ENCODE results near the gene AGO4. TPM values are rescaled to one million over a fixed set of nuclear protein-coding genes. Genes with fewer than 3 reads are reported as not detected.
"Not testable (repeated sequence)": the region's sequence is repeated elsewhere in the genome, so short reads cannot be mapped to it uniquely, and the experiment has no call there.

Gene AGO4
- total RNA-seq, 1 experiment from 2014 or later = 5.2 TPM

DNA sequence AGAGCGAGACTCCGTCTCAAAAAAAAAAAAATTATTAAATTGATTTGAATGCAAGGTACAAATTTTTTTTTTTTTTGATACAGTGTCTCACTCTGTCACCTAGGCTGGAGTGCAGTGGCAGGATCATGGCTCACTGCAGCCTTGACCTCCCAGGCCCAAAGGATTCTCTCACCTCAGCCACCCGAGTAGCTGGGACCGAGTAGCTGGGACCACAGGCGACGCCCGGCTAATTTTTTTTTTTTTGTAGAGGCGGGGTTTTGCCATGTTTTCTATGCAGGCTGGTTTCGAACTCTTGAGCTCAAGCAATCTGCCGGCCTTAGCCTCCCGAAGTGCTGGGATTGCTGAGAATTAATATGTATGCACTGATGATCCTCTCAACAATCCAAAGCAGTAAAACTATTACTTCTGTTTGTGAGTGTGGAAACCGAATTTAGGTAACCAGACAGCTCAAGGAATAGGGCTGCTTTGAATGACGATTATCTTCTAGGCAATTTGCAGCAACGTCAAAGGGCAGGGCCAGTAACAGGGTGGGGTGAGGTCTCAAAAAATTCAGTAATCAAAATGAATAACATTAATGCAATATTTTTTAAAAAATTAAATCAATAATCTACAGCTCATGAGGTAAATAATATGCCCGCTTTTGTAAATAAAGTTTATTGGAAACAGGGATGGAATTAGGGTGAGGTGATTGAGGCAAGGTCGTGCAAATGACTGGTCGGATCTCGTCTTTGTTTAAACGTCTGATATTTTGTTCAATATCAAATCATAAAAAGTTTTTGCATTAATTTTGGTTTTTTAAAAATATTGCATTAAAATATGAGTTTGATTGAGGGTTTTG lies 39.2 kb upstream of the AGO4 start:
- CTCF ChIA-PET = interaction anchor here (0.6 to 3.8 kb wide), 9 partner anchors 8 to 1091 kb away, joined by 3 to 20 read pairs (median 3); no protein-coding TSS in a partner anchor
- TF ChIP-seq, protein P1, sequence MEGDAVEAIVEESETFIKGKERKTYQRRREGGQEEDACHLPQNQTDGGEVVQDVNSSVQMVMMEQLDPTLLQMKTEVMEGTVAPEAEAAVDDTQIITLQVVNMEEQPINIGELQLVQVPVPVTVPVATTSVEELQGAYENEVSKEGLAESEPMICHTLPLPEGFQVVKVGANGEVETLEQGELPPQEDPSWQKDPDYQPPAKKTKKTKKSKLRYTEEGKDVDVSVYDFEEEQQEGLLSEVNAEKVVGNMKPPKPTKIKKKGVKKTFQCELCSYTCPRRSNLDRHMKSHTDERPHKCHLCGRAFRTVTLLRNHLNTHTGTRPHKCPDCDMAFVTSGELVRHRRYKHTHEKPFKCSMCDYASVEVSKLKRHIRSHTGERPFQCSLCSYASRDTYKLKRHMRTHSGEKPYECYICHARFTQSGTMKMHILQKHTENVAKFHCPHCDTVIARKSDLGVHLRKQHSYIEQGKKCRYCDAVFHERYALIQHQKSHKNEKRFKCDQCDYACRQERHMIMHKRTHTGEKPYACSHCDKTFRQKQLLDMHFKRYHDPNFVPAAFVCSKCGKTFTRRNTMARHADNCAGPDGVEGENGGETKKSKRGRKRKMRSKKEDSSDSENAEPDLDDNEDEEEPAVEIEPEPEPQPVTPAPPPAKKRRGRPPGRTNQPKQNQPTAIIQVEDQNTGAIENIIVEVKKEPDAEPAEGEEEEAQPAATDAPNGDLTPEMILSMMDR (IDR thresholded peaks at IDR 0.05; ENCODE audit: unreplicated experiment) = no peak
- TSS peak; percentile 57 for BruUV-seq (replicated peaks)

DNA sequence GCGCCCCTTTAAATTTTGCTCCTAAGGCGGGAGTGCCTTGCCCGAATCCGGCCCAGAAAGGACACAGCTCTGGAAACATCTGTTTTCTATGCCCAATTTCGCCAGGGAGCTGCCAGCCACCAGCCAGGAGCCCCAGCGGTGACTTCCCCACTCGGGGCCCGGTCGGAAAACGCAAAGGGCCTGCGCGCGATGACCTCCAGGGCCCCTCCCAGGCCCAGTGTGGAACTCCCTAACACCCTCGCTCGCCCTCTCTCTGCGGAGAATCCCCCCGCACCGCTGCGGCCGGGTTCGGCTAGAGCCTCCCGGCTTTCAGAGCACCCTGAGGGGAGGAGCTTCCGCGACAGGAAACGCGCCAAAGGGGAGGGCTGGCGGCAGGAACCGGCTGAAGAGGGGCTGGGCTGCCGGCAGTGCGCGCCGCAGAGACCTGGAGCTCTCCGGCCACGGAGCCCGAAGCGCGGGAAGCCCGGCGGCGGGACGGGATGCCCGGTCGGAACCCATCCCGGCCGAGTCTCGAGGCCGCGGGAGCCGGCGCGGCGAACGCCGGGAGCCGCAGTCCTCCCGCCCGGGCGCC lies 38.5 kb upstream of the AGO4 start:
- TF ChIP-seq, protein P1 (IDR thresholded peaks at IDR 0.05; ENCODE audit: unreplicated experiment) = no peak
- Mint-ChIP-seq H3K4me3 (ENCODE audit: unreplicated experiment) (peak overlapping the region; percentile 99), H3K27me3 (ENCODE audit: insufficient read depth, unreplicated experiment) (no peaks in the 10 kb centered on the region), H3K4me1 (ENCODE audit: insufficient read depth, unreplicated experiment) (peaks cover 4% of the 10 kb centered on the region), H3K9me3 (ENCODE audit: unreplicated experiment) (no peaks in the 10 kb centered on the region), H3K36me3 (ENCODE audit: insufficient read depth, unreplicated experiment) (peaks cover 7% of the 10 kb centered on the region), H3K27ac (ENCODE audit: low read depth, unreplicated experiment) (peak overlapping the region; percentile 69)
- no TSS peak for BruUV-seq (replicated peaks)
- POLR2A ChIA-PET = interaction anchor here (0.6 to 3.2 kb wide), 28 partner anchors 9 to 878 kb away, joined by 3 to 23 read pairs (median 5); partner anchors contain the start of genes AGO3, KIAA0319L, NCDN and SFPQ
- intact Hi-C loops (cut with micrococcal nuclease) = no loop called here
- DNase-seq (ENCODE audit: unreplicated experiment) = peak; percentile 88
- CTCF ChIA-PET = interaction anchor here (0.6 to 3.8 kb wide), 8 partner anchors 11 to 571 kb away, joined by 3 to 20 read pairs (median 3); no protein-coding TSS in a partner anchor

More for the DNA sequence above, 39.2 kb upstream of the AGO4 start:
- H3K9me3 Mint-ChIP-seq (ENCODE audit: unreplicated experiment) = no peaks in the 10 kb centered on the region
- peaks cover 7% of the 10 kb centered on the region for H3K36me3 Mint-ChIP-seq (ENCODE audit: insufficient read depth, unreplicated experiment)
- peaks cover 8% of the 10 kb centered on the region for H3K4me1 Mint-ChIP-seq (ENCODE audit: insufficient read depth, unreplicated experiment)
- peak; percentile 23 for DNase-seq (ENCODE audit: unreplicated experiment)
- no peaks in the 10 kb centered on the region for H3K27me3 Mint-ChIP-seq (ENCODE audit: insufficient read depth, unreplicated experiment)
- peak overlapping the region; percentile 99 for H3K4me3 Mint-ChIP-seq (ENCODE audit: unreplicated experiment)
- POLR2A ChIA-PET = interaction anchor here (0.6 to 3.2 kb wide), 24 partner anchors 8 to 738 kb away, joined by 3 to 23 read pairs (median 5); partner anchors contain the start of genes AGO3, KIAA0319L and NCDN
- H3K27ac Mint-ChIP-seq (ENCODE audit: low read depth, unreplicated experiment) = peak overlapping the region; percentile 69
- intact Hi-C loops (cut with micrococcal nuclease) = no loop called here

DNA sequence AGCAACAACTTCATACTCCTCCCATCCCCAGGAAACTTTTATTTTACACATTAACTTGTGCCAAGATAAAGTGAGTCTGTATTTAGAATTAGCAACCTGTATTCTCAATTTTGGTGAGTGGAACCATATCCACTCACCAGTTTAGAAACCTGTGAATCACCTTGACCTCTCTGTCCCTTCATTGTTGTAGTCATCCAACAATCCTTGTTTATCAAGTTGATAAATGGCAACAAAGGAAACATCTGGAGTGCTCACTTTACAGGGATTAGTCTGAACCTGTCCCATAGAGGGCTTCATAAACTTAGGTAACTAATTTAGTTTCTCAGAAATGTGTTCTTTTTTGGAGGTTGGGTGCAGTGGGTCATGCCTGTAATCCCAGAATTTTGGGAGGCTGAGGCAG lies 34.1 kb upstream of the AGO4 start:
- Mint-ChIP-seq H3K36me3 (ENCODE audit: insufficient read depth, unreplicated experiment) (peaks cover 7% of the 10 kb centered on the region), H3K9me3 (ENCODE audit: unreplicated experiment) (no peaks in the 10 kb centered on the region), H3K27me3 (ENCODE audit: insufficient read depth, unreplicated experiment) (no peaks in the 10 kb centered on the region), H3K4me1 (ENCODE audit: insufficient read depth, unreplicated experiment) (no peaks in the 10 kb centered on the region), H3K27ac (ENCODE audit: low read depth, unreplicated experiment) (no peak overlapping the region), H3K4me3 (ENCODE audit: unreplicated experiment) (no peak overlapping the region)
- no peak for DNase-seq (ENCODE audit: unreplicated experiment)
- CTCF ChIA-PET = interaction anchor here (0.7 to 2.6 kb wide), 4 partner anchors 29 to 205 kb away, joined by 3 to 11 read pairs (median 6); no protein-coding TSS in a partner anchor
- intact Hi-C loops (cut with micrococcal nuclease) = loop anchor here (1.0 to 5.0 kb wide), 3 partner anchors 56 to 323 kb away; partner anchors contain the start of gene C1orf216
- POLR2A ChIA-PET = no interaction called here
- BruUV-seq (replicated peaks) = no TSS peak
- TF ChIP-seq, protein P1 (IDR thresholded peaks at IDR 0.05; ENCODE audit: unreplicated experiment) = no peak

DNA sequence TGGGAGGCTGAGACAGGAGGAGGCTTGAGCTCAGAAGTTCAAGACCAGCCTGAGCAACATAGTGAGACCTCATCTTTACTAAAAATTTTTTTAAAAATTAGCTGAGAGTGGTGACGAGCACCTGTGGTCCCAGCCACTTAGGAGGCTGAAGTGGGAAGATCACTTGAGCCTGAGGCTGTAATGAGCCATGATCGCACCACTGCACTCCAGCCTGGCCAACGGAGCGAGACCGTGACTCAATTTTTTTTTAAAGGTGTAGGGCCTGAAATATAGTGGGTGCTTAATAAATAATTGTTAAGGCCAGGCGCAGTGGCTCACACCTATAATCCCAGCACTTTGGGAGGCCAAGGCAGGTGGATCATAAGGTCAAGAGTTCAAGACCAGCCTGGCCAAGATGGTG lies 31.6 kb upstream of the AGO4 start:
- H3K36me3 Mint-ChIP-seq (ENCODE audit: insufficient read depth, unreplicated experiment); intact Hi-C loops (cut with micrococcal nuclease); H3K4me3 Mint-ChIP-seq (ENCODE audit: unreplicated experiment); H3K27ac Mint-ChIP-seq (ENCODE audit: low read depth, unreplicated experiment); H3K9me3 Mint-ChIP-seq (ENCODE audit: unreplicated experiment); POLR2A ChIA-PET; DNase-seq (ENCODE audit: unreplicated experiment); H3K4me1 Mint-ChIP-seq (ENCODE audit: insufficient read depth, unreplicated experiment); BruUV-seq (replicated peaks); H3K27me3 Mint-ChIP-seq (ENCODE audit: insufficient read depth, unreplicated experiment): not testable (repeated sequence)
- CTCF ChIA-PET = interaction anchor here (0.6 to 2.6 kb wide), 12 partner anchors 8 to 328 kb away, joined by 3 to 14 read pairs (median 4); no protein-coding TSS in a partner anchor

Data from MCF 10A (cell line).